ENCODE data around the gene DLG2. TPM values are rescaled to one million over a fixed set of nuclear protein-coding genes. Genes with fewer than 3 reads are reported as not detected.

The DLG2 gene
- total and polyA plus RNA-seq, 2 of the 4 experiments (the other 2 are of a cell fraction) = 0.31 to 0.36 TPM

DNA sequence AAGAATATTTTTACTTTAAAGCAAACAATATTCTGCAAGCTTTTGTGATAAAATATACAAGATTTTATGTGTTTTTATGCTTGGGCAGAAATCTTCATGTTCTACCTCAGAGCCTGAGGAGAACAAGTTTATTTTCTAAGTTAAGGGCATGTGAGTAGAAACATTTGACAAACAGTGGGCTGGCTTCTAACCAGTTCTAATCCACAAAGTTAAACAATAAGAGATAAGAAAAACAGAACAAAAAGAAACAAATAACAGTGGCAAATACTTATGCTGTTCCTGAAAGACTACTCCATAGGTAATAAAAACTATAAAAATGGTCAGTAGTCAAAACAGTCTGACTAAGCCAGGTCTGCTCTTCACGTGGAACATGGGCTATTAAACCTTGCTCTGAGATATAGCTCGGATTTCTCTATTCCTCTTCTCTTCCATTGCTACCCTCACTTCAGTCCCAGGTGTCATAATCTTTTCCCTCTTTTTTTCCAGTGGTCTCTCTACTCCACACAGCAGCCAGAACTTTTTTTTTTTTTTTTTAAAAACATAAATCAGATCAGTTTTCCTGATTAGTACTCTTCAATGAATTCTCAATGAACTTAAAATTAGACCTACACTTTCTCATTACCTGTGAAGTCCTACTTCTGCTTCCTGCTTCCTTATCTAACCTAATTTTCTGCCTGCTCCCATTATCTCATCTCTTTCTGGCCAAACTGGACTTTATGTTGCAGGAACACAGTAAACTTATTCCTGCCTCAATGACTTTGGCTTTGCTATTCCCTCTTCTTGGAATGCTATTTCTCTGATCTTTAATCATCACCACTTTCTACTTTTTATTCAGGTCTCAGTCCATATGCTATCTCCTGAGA, 1669.9 kb downstream of the DLG2 start:
- Histone ChIP-seq H3K23ac (ENCODE audit: low read depth, low read length) (no peak overlapping the region), H3K9me1 (ENCODE audit: insufficient read depth, low read length) (no peaks in the 10 kb centered on the region), H3K9me3 (ENCODE audit: control insufficient read depth, insufficient read depth, low read length) (no peaks in the 10 kb centered on the region; the same call in 1 of the 2 replicates), H4K8ac (ENCODE audit: low read depth in 2 of 2, low read length in 2 of 2) (no peak overlapping the region), H3K79me1 (ENCODE audit: low read depth in 1 of 2, low read length in 2 of 2) (no peaks in the 10 kb centered on the region), H3K9ac (ENCODE audit: low read depth, low read length) (no peak overlapping the region), H3K27me3 (ENCODE audit: control insufficient read depth, insufficient read depth, low read length) (no peaks in the 10 kb centered on the region), H2AK9ac (replicated peaks; ENCODE audit: low read depth, low read length, poor library complexity) (no peak overlapping the region), H2AFZ (replicated peaks; ENCODE audit: low read length, poor library complexity) (no peak overlapping the region), H2BK5ac (ENCODE audit: low read depth, low read length, poor library complexity, severe bottlenecking) (no peak overlapping the region), H3K18ac (ENCODE audit: low read depth, low read length) (no peak overlapping the region), H3K27ac (ENCODE audit: insufficient read depth, low read length) (no peak overlapping the region), H4K5ac (ENCODE audit: low read depth, low read length) (no peak overlapping the region), H4K91ac (ENCODE audit: insufficient read depth, low read depth, low read length) (no peak overlapping the region), H2BK120ac (ENCODE audit: low read depth, low read length) (no peak overlapping the region), H3K4me3 (ENCODE audit: insufficient read depth, low read depth, low read length) (no peak overlapping the region), H4K20me1 (ENCODE audit: insufficient read depth, low read length) (no peaks in the 10 kb centered on the region), H2BK15ac (ENCODE audit: low read depth, low read length) (no peak overlapping the region), H3K56ac (ENCODE audit: extremely low read depth, insufficient read depth, low read length) (no peak overlapping the region), H3K4me2 (ENCODE audit: low read depth, low read length) (no peak overlapping the region), H3K36me3 (ENCODE audit: control insufficient read depth, insufficient read depth, low read length) (no peaks in the 10 kb centered on the region), H3K4ac (ENCODE audit: low read depth, low read length) (no peak overlapping the region), H2BK20ac (ENCODE audit: low read depth, low read length) (no peak overlapping the region), H3K14ac (replicated peaks; ENCODE audit: low read depth, low read length) (no peak overlapping the region), H3K4me1 (ENCODE audit: control insufficient read depth, insufficient read depth, low read length) (no peaks in the 10 kb centered on the region), H2AK5ac (ENCODE audit: low read depth, low read length) (no peak overlapping the region)
- BruUV-seq (replicated peaks) = no TSS peak
- ChIA-PET POLR2A (ENCODE audit: unreplicated experiment) (no interaction called here), CTCF (no interaction called here)
- intact Hi-C loops (cut with micrococcal nuclease) = no loop called here
- in situ Hi-C loops (cut with MboI; ENCODE audit: low sequenced_read_pairs) = no loop called here
- dilution Hi-C loops (cut with HindIII; ENCODE audit: low sequenced_read_pairs, unreplicated experiment) = no loop called here
- ATAC-seq (ENCODE audit: low read depth) = no peak
- TF ChIP-seq, protein P1, sequence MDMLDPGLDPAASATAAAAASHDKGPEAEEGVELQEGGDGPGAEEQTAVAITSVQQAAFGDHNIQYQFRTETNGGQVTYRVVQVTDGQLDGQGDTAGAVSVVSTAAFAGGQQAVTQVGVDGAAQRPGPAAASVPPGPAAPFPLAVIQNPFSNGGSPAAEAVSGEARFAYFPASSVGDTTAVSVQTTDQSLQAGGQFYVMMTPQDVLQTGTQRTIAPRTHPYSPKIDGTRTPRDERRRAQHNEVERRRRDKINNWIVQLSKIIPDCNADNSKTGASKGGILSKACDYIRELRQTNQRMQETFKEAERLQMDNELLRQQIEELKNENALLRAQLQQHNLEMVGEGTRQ (IDR thresholded peaks at IDR 0.05; ENCODE audit: low read depth, low read length) = no peak
- TF ChIP-seq CEBPB (IDR thresholded peaks at IDR 0.05; ENCODE audit: low read depth, low read length) (no peak), CHD1 (IDR thresholded peaks at IDR 0.05; ENCODE audit: low read depth, low read length) (no peak), SMC3 (IDR thresholded peaks at IDR 0.05; ENCODE audit: low read depth, low read length) (no peak), FOS (IDR thresholded peaks at IDR 0.05; ENCODE audit: low read depth, low read length) (no peak), MAFK (IDR thresholded peaks at IDR 0.05; ENCODE audit: low read depth, low read length) (no peak), NFE2L2 (IDR thresholded peaks at IDR 0.05; ENCODE audit: low read depth, low read length) (no peak), MXI1 (IDR thresholded peaks at IDR 0.05; ENCODE audit: borderline replicate concordance, low read depth, low read length) (no peak), POLR2A (IDR thresholded peaks at IDR 0.05; ENCODE audit: low read depth, low read length) (no peak), RCOR1 (IDR thresholded peaks at IDR 0.05; ENCODE audit: insufficient replicate concordance, low read length) (no peak), BHLHE40 (IDR thresholded peaks at IDR 0.05; ENCODE audit: low read depth, low read length) (no peak), RFX5 (IDR thresholded peaks at IDR 0.05; ENCODE audit: low read depth, low read length) (no peak)
- TF ChIP-seq, protein P2, sequence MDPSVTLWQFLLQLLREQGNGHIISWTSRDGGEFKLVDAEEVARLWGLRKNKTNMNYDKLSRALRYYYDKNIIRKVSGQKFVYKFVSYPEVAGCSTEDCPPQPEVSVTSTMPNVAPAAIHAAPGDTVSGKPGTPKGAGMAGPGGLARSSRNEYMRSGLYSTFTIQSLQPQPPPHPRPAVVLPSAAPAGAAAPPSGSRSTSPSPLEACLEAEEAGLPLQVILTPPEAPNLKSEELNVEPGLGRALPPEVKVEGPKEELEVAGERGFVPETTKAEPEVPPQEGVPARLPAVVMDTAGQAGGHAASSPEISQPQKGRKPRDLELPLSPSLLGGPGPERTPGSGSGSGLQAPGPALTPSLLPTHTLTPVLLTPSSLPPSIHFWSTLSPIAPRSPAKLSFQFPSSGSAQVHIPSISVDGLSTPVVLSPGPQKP (IDR thresholded peaks at IDR 0.05; ENCODE audit: borderline replicate concordance, low read depth, low read length) = no peak
- TF ChIP-seq, protein P3, sequence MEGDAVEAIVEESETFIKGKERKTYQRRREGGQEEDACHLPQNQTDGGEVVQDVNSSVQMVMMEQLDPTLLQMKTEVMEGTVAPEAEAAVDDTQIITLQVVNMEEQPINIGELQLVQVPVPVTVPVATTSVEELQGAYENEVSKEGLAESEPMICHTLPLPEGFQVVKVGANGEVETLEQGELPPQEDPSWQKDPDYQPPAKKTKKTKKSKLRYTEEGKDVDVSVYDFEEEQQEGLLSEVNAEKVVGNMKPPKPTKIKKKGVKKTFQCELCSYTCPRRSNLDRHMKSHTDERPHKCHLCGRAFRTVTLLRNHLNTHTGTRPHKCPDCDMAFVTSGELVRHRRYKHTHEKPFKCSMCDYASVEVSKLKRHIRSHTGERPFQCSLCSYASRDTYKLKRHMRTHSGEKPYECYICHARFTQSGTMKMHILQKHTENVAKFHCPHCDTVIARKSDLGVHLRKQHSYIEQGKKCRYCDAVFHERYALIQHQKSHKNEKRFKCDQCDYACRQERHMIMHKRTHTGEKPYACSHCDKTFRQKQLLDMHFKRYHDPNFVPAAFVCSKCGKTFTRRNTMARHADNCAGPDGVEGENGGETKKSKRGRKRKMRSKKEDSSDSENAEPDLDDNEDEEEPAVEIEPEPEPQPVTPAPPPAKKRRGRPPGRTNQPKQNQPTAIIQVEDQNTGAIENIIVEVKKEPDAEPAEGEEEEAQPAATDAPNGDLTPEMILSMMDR (conservative IDR thresholded peaks at IDR 0.05; ENCODE audit: low read depth, low read length) = no peak
- DNase-seq = no peak
- WGBS, 2 experiments (ENCODE audit: extremely low coverage in 2 of 2, insufficient read length in 1 of 2) = 40% methylated on average over 1 of the region's 2 CpGs; no CpG with 5 or more reads in 1 of the 2 experiments

Data from IMR-90 (cell line).